ENCODE data around the gene CDKL5.

Gene CDKL5

GRCh38 chrX:18461431-18461830, 36.0 kb downstream of the CDKL5 start:
- DNase-seq = no peak

GRCh38 chrX:18464499-18464898, 39.1 kb downstream of the CDKL5 start:
- DNase-seq = no peak

GRCh38 chrX:18465051-18465450, 39.6 kb downstream of the CDKL5 start:
- DNase-seq = no peak

GRCh38 chrX:18468599-18468998, 43.2 kb downstream of the CDKL5 start:
- DNase-seq = no peak

GRCh38 chrX:18471296-18471695, 45.9 kb downstream of the CDKL5 start:
- DNase-seq = no peak

- no peak for DNase-seq
These were observed 65.6 kb downstream of the CDKL5 start for GRCh38 chrX:18490806-18491555.

- no peak for DNase-seq
These were observed 66.4 kb downstream of the CDKL5 start for GRCh38 chrX:18491587-18492340.

GRCh38 chrX:18534949-18535348, 109.5 kb downstream of the CDKL5 start:
- no peak for DNase-seq

GRCh38 chrX:18537068-18537467, 111.7 kb downstream of the CDKL5 start:
- DNase-seq = no peak

GRCh38 chrX:18537524-18537923, 112.1 kb downstream of the CDKL5 start:
- DNase-seq = no peak

GRCh38 chrX:18542131-18542530, 116.7 kb downstream of the CDKL5 start:
- no peak for DNase-seq

- no peak for DNase-seq
These were observed 117.5 kb downstream of the CDKL5 start for GRCh38 chrX:18542905-18543304.

GRCh38 chrX:18543738-18544137, 118.3 kb downstream of the CDKL5 start:
- DNase-seq = no peak

GRCh38 chrX:18545771-18546170, 120.4 kb downstream of the CDKL5 start:
- no peak for DNase-seq

GRCh38 chrX:18548996-18549395, 123.6 kb downstream of the CDKL5 start:
- no peak for DNase-seq

- no peak for DNase-seq
These were observed 124.2 kb downstream of the CDKL5 start for GRCh38 chrX:18549643-18550042.

GRCh38 chrX:18557879-18558278, 132.5 kb downstream of the CDKL5 start:
- no peak for DNase-seq

- no peak for DNase-seq
These were observed 133.4 kb downstream of the CDKL5 start for GRCh38 chrX:18558799-18559198.

- no peak for DNase-seq
These were observed 135.6 kb downstream of the CDKL5 start for GRCh38 chrX:18561020-18561419.

- DNase-seq = no peak
These were observed 140.3 kb downstream of the CDKL5 start for GRCh38 chrX:18565727-18566126.

GRCh38 chrX:18566748-18567147, 141.3 kb downstream of the CDKL5 start:
- DNase-seq = no peak

GRCh38 chrX:18573556-18573955, 148.1 kb downstream of the CDKL5 start:
- no peak for DNase-seq

GRCh38 chrX:18574591-18574990, 149.2 kb downstream of the CDKL5 start:
- DNase-seq = no peak

- DNase-seq = no peak
These were observed 150.3 kb downstream of the CDKL5 start for GRCh38 chrX:18575744-18576143.

GRCh38 chrX:18577400-18577799, 152.0 kb downstream of the CDKL5 start:
- DNase-seq = no peak

Measured in stimulated activated CD4-positive, alpha-beta T cell treated with anti-CD3 and anti-CD28 coated beads, Interleukin-4, amount 100 ng/mL, for 1 hour (primary cell).